Cardiac septum (tissue), 1 donor: ENCODE measurements around the gene MRPS18A. TPM values are rescaled to one million over a fixed set of nuclear protein-coding genes. Genes with fewer than 3 reads are reported as not detected.

Experiments used
- DNase-seq: peaks from one replicate; pipeline ENCODE4 v3.0.0-alpha.2; 2020; ENCODE audit warnings: low spot score
- intact Hi-C: fragments of 100-400 bp; cut with DNase I; formaldehyde crosslinking; loops from one replicate; pipeline ENCODE4 v1.14.0; 2022
- long read RNA-seq: library from polyadenylated mRNA; unstranded; transcript quantifications from one replicate; pipeline ENCODE4 v2.0.0, GENCODE V29; 2021
- total RNA-seq: library from RNA; stranded (reverse); fragmentation: NEBNext Ultra II Directional; extraction: Animal tissue kit (Norgen Biotek cat#: 25700); gene quantifications from one replicate; pipeline ENCODE4 v1.2.1, GENCODE V29; 2021
- donor health status: DM: no; HTN: no; CAD: no.

Gene MRPS18A
- 38.4 TPM for total RNA-seq
- long read RNA-seq, transcript MRPS18A-202 (6 exons, 1,062 nt): major isoform, 41 of 46 reads
- long read RNA-seq, partial matches to known transcripts: 3 of 46 reads
- long read RNA-seq, other reads (novel, unspliced or antisense): 1 of 46 reads

DNA sequence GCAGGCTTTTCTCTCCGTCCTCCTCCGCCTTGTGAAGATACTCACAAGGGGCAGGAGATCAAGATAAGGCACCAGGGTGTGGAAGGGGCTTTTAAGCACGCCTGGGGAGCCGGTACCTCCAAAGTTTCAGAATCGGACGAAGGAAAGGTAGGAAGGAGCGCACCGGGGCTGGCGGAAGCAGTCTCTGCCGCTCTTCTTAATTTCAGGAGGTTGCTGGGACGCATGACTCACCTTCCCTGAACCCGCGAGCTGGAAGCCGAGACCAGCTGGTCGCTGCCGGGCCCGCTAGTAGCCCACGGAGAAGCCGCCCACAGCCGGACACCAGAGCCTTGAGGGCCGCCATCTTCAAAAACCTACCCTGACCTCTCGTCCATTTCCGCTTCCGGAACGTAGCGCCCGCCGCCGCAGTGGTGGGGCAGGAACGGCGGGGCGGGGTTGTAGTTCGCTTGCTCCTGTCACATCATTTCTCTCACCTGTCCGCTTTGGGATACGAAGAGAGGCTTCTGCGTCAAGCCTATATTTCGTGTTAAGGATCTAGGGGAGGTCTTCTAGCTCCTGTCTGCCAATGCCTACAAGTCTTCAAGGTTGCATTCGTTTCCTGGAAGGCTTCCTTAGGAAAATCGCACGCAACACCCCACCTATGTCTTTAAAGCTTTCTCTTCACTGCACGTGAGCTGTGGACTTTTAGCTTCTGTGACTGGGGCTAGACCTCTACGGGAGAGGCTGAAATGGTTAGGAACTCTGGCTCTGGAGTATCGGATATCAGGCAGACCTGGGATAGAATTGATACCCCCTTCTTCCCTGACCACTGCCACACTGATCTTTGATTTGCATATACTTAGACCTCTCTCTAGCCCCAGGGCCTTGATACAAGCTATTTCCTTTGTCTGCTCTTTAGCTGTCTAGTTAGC, at the start of gene MRPS18A:
Gene MRPS18A, minus strand, starts transcription at position 355 of the 911 bp plus-strand sequence. Its CDS starts 12 bp downstream, at position 343.
- intact Hi-C loops: loop anchor here (2.0 kb wide), 1 partner anchor 15 kb away; no protein-coding TSS in a partner anchor

GRCh38 chr6:43736844-43737243, 49.3 kb upstream of the MRPS18A start:
- intact Hi-C loops: no loop called here
- DNase-seq: peak; percentile 7

More for the DNA sequence above, at the start of gene MRPS18A:
- peak; percentile 91 for DNase-seq

DNA sequence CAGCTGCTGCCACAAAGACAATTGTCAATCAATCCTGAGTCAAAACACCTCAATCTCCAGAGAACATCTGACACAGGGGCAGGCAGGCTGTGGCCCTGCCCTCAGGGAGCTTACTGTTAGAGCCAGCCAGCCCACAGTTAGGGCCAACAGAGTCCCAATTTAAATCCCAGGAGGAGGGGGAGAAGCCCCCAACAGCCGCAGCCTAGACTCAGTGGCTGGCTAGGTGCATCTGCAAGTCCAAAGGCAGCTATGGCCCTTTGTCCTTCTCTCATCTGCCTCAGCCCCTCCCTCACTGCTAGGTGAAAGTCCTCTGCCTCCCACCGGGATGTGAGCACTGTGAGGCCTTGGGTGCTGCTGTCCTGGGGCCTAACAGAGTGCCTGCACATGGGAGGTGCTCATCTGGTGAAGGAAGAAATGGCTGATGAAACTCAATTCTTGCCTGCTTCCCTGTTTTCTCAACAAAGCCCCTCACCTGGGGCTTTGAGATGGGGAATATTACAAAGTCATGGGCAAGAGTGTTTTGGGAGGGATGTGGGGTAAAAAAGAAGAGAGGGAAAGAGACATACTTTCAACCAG, 48.7 kb upstream of the MRPS18A start:
- DNase-seq: peak; percentile 24
- intact Hi-C loops: no loop called here

DNA sequence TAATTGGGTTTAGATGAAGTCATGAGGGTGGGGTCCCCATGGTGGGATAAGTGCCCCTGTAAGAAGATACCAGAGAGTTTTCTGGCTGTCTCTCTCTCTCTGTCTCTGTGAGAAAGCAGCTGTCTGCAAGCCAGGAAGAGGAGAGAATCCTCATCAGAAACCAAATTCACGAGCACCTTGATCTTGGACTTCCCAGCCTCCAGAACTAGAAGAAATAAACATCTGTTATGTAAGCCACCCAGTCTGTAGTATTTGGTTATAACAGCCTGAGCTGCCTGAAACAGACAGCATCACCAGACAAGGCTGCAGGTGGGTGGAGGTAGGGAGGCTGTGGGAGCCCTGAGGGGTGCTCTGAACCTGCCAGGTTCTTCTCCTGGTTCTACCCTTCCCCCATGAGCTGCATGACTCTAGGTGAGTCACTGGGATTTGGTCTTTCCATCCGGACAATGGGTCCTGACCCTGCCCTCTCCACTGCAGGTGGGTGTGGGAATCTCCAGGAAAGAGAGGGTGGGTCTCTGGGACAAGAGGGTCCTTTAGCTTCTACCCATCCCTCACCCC, 48.1 kb upstream of the MRPS18A start:
- intact Hi-C loops: no loop called here
- DNase-seq: peak; percentile 35

GRCh38 chr6:43734294-43734665, 46.7 kb upstream of the MRPS18A start:
- peak; percentile 43 for DNase-seq
- intact Hi-C loops: no loop called here

DNA sequence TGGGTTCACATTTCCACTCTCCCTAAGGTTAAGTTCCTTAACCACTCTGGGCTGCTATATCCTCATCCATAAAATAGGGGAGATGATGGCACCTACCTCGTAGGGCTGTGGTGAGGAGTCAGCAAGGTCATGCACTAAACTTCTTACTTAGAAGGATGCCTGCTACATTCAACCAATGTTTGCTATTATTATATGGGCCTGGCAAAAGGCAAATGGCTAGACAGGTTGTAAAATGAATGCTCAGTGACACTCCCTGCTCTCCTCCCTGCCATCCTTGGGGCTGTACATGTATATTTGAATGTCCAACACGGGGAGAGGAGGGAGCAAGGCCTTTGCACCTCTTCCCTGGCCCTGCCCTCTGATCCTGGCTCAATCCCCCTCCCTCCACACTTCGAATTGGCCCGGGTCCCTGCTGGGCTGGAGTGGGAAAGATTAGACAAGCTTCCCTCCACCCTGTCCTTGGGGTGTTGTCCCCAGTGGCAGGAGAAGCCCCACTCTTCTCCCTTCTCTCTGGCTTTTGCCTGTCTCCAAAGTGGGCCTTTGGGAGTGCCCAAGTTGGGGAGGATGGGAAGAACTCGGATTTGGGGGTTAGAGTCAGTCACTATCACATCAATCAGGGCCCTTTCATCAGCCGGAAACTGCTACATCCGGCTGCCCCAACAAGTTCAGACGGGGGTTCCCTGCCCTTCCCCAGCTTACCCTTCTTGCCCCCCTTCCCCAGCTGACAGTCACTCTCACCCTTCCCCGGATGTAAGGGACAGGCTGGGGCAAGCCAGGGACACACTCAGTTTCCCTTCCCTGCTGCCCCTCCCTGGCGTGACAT, 46.1 kb upstream of the MRPS18A start:
- peak; percentile 22 for DNase-seq
- intact Hi-C loops: no loop called here

GRCh38 chr6:43730634-43731033, 43.0 kb upstream of the MRPS18A start:
- intact Hi-C loops: no loop called here
- no peak for DNase-seq

DNA sequence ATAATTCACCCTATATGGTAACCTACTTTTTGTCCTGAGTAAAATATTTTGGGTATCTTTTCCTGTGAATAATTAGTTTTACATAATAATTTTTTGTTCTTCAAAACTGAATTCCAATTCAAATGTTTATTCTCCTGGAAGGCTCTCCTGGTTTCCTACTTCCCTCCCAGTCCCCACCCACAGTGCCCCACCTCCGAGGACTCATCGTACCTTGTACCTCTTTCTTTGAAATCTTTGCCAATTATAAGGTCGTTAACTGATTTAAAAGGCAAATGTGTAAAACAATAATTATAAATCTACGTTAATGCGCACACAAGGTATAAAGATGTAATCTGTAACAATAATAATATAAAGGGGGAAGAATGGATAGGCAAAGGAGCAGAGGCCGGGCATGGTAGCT, 41.9 kb upstream of the MRPS18A start:
- intact Hi-C loops: no loop called here
- peak; percentile 20 for DNase-seq

DNA sequence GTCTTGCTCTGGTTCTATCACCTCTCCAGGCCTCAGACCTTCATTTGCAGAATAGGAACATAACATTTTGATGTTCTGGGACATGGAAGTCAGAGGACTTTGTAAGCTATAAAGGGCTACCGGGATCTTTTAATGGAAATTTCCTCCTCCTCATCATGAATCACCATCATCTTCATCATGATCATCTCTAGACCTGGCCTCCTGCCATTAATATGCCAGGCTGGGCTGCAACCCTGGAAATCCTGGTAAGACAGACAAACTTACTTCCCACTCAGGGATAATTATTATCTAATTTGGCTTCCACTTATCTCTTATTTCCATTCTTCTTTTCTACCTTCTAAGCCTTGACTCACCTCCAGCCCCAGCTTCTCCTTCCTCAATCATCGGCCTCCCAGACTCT, 41.0 kb upstream of the MRPS18A start:
- no peak for DNase-seq
- intact Hi-C loops: no loop called here

- intact Hi-C loops: no loop called here
- peak; percentile 19 for DNase-seq
Observed at GRCh38 chr6:43727634-43728033, 40.0 kb upstream of the MRPS18A start.

GRCh38 chr6:43725643-43726580, 38.3 kb upstream of the MRPS18A start:
- DNase-seq: peak; percentile 35
- intact Hi-C loops: no loop called here

GRCh38 chr6:43724914-43725642, 37.5 kb upstream of the MRPS18A start:
- intact Hi-C loops: loop anchor here (1.0 to 5.0 kb wide), 3 partner anchors 42 to 353 kb away; no protein-coding TSS in a partner anchor
- peak; percentile 92 for DNase-seq

DNA sequence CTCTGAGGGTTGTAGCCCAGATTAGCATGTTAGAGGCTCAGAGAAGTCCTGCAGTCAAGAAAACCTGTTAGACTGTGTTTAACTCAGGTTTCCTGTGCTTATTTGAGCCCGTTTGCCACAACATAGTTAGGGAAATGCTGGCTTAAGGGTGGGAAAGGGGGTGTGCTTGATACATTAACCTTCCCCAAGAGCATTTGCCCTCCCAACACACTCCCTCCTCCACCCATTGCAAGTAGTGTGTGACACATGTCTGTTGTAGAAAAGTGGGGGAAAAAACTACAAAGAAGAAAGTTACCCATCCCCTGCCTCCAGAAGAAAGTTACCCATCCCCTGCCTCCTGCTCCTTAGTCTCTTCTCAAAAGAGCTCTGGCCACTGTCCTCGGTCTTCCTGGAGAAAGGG, 36.8 kb upstream of the MRPS18A start:
- DNase-seq: no peak
- intact Hi-C loops: loop anchor here (1.0 to 5.0 kb wide), 3 partner anchors 43 to 354 kb away; no protein-coding TSS in a partner anchor

GRCh38 chr6:43723737-43724295, 36.2 kb upstream of the MRPS18A start:
- intact Hi-C loops: loop anchor here (1.0 to 5.0 kb wide), 3 partner anchors 43 to 354 kb away; no protein-coding TSS in a partner anchor
- peak; percentile 83 for DNase-seq

DNA sequence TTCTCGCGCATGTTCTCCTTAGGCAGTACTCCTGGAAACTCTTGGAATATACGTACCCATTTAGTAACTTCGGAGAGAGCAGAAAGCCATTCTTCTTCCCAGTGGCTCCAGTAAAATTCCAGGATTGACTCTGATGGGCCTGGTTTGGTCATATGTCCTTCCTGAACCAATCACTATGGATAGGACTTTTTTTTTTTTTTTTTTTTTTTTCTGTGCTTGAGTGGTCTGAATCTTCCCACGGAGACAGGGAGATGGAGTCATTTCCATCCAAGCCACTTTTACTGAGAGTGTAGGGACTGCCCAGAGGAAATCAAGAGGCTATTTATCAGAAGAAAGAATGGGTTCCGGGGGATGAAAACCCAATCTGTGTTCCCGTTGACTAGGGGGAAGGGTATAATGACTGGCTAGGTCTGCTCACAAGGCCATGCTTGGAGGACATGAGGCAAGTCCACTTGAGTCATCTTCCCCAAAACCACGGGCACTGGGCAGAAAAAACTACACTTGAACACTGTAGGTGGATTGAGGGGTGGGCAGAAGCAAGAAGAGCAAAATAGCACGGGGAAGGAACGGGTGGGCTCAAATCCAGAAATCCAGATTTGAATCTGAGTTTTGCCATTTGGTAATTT, 35.4 kb upstream of the MRPS18A start:
- intact Hi-C loops: loop anchor here (5.0 kb wide), 2 partner anchors 44 to 56 kb away; no protein-coding TSS in a partner anchor
- DNase-seq: no peak

GRCh38 chr6:43720999-43721398, 33.4 kb upstream of the MRPS18A start:
- intact Hi-C loops: loop anchor here (5.0 kb wide), 2 partner anchors 46 to 54 kb away; no protein-coding TSS in a partner anchor
- no peak for DNase-seq

DNA sequence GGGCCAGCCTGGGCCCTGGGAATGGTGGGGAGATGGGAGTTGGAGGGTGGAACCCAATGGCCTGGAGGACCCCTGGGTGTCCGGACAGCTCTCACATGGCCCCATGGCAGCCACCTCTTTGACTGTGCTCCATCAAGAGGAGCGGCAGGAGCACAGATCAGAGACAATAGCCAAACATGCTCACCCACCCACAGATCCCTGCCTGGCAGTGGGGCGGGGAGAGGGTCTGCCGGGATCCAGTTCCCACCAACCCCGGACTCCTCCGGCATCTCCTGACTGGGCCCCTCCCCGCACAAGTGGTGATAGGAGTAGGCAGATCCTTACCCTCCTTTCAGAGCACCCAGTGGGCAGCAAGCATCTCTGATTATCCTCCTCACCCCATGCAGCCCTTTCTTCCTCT, 31.9 kb upstream of the MRPS18A start:
- intact Hi-C loops: loop anchor here (5.0 kb wide), 1 partner anchor 37 kb away; no protein-coding TSS in a partner anchor
- peak; percentile 69 for DNase-seq
